ENCODE results near the gene HMGB2.

DNA sequence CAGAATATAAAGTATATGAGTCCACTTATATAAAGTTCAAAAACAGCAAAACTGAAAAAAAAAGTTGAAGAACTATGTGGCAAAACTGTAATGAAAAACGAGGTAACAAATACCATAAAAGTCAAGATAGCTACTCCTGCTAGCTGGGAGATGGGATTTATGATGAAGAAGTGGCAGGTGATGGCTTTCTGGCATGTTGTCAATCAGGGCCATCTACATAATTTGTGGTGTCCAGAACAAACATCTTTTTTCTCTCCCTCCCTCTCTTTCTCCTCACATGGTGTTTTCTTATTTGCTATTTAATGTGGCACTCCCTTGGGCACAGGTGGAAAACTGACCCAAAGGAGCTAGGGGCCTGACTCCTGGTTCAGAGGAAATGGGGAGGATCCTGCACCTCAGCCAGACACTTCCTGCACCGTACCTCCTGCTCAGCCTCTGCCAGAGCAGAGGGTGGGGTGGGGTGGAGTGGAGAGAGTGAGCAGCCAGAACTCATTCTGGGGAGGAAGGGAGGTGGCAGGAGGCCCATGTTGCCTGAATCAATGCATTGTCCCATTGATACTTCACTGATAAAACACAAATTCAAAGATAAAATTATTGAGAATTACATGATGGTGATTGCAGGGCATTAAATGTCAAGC lies 31.3 kb upstream of the HMGB2 start:
- TF ChIP-seq, protein P1, sequence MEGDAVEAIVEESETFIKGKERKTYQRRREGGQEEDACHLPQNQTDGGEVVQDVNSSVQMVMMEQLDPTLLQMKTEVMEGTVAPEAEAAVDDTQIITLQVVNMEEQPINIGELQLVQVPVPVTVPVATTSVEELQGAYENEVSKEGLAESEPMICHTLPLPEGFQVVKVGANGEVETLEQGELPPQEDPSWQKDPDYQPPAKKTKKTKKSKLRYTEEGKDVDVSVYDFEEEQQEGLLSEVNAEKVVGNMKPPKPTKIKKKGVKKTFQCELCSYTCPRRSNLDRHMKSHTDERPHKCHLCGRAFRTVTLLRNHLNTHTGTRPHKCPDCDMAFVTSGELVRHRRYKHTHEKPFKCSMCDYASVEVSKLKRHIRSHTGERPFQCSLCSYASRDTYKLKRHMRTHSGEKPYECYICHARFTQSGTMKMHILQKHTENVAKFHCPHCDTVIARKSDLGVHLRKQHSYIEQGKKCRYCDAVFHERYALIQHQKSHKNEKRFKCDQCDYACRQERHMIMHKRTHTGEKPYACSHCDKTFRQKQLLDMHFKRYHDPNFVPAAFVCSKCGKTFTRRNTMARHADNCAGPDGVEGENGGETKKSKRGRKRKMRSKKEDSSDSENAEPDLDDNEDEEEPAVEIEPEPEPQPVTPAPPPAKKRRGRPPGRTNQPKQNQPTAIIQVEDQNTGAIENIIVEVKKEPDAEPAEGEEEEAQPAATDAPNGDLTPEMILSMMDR (IDR thresholded peaks at IDR 0.05; ENCODE audit: extremely low read depth in 1 of 2, insufficient read depth in 1 of 2, low read depth in 1 of 2, low read length in 2 of 2) = no peak
- no peak for TF ChIP-seq EZH2 (IDR thresholded peaks at IDR 0.05; ENCODE audit: borderline replicate concordance, low read depth, low read length, severe bottlenecking)
- TF ChIP-seq POLR2AphosphoS5 (IDR thresholded peaks at IDR 0.05; ENCODE audit: insufficient read depth, low read depth, low read length) = no peak
- no peak for TF ChIP-seq FOS (IDR thresholded peaks at IDR 0.05; ENCODE audit: borderline replicate concordance, insufficient read depth, low read length)

Data from endothelial cell of umbilical vein (primary cell).